GM12872 (cell line): ENCODE measurements around the gene CBX4.

Experiments used
- CTCF ChIP-seq: IDR thresholded peaks from 3 replicates; pipeline ENCODE4 v1.5.1; 2011; ENCODE audit warnings: low read depth, mild to moderate bottlenecking, low read length, moderate library complexity; ENCODE audit not compliant: insufficient read depth

CBX4 gene

GRCh38 chr17:79857095-79857494 lies 17.9 kb upstream of the CBX4 start:
- no peak for TF ChIP-seq CTCF

GRCh38 chr17:79855331-79856124 lies 16.3 kb upstream of the CBX4 start:
- no peak for TF ChIP-seq CTCF

- TF ChIP-seq CTCF, result no peak
Measured at GRCh38 chr17:79854080-79855060, 15.1 kb upstream of the CBX4 start.

- TF ChIP-seq CTCF, result no peak
Measured at GRCh38 chr17:79852748-79853147, 13.5 kb upstream of the CBX4 start.

- no peak for TF ChIP-seq CTCF
Measured at GRCh38 chr17:79851461-79851817, 12.2 kb upstream of the CBX4 start.

- no peak for TF ChIP-seq CTCF
Measured at GRCh38 chr17:79850571-79851460, 11.6 kb upstream of the CBX4 start.
